Measurements from ENCODE around the gene ARHGDIA. TPM values are rescaled to one million over a fixed set of nuclear protein-coding genes. Genes with fewer than 3 reads are reported as not detected.

The ARHGDIA gene
- total RNA-seq, 1 experiment from 2014 or later: 185 TPM

DNA sequence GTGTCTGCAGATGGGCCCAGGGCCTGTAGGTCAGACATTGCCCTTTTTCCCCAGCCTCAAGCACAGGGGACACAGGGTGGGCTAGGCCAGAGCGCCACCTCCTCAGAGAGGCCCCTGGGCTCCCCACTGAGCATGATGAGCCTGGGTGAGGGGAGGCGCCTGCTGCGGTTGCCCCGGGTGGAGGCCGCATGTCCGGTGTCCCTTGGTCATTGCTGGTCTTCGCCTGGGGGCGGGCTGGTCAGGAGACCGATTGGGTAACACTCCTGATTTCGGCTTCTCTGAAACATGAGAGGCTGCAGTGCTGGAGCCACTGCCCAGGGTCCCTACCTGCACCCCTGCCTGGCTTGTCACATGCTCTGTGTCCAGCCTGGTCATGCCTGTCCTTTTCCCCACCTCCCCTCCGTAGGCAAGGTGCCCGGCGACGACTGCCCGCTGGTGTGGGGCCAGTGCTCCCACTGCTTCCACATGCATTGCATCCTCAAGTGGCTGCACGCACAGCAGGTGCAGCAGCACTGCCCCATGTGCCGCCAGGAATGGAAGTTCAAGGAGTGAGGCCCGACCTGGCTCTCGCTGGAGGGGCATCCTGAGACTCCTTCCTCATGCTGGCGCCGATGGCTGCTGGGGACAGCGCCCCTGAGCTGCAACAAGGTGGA lies 28.5 kb upstream of the ARHGDIA start:
- H3K36me3 ChIP-seq: peaks cover 47% of the 10 kb centered on the region
- no peak for DNase-seq
- H3K9me3 ChIP-seq: no peaks in the 10 kb centered on the region
- no peak overlapping the region for H3K4me3 ChIP-seq
- H3K27me3 ChIP-seq: no peaks in the 10 kb centered on the region

DNA sequence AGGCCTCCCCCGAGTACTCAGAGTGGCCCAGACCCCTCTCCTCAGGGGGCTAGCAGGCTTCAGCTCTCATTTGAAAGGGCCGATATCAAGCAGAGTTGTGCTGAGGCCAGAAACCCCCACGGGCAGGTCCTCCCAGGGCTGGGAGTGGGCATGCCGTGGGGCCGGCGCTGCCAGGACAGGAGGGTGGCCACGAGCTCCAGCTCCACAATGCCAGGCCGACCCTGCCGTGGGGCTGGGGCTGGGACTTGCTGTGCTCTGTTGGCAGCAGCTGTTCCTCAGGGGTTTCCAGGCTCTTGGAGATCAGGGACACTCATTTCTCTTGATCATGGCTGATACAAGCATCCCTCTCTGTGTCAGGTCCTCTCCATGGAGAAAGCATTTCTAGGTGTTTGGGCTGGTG lies 27.7 kb upstream of the ARHGDIA start:
- H3K9me3 ChIP-seq: no peaks in the 10 kb centered on the region
- DNase-seq: no peak

DNA sequence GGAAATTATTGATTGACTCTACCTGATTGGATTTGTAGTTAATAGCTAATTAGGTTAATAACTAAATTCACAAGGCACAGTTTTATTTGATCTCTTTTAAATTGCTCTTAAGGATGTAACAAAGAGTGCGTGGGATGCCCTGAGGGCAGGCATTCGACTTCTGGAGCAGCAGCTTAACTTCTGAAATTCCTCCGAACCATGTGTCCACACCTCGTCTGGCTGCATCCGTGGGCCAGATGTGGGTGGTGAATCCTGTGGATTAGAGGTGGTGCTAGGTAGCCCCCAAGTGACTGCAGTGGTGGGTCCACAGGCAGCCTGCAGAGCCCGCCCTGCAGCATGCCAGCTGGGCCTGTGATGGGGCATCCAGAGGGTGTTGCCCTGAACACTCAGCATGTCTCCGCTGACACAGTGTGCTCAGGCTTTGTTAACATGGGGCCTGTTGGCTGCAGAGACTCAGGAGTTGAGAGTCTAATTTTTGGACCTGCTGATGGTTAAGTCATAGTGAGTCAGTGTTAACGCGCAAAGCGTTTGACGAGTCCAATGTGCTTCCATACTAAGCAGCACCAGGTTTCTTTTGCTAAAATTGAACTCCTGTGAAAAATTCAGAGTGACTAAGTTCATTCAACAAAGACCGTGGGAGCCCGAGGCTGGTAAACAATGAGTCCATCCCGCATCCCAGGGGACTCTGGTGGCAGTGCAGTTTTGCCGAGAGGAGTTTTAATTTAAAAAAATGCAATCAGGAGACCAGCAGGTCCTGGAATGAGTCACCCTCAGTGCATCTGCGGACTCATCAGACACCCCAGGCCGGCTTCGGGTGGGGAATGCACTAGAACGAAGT lies 27.1 kb upstream of the ARHGDIA start:
- Histone ChIP-seq H3K27me3 (no peaks in the 10 kb centered on the region), H3K36me3 (peaks cover 52% of the 10 kb centered on the region), H3K4me3 (no peak overlapping the region), H3K9me3 (no peaks in the 10 kb centered on the region)
- peak; percentile 93 for DNase-seq

More for the DNA sequence above, 27.7 kb upstream of the ARHGDIA start:
- H3K36me3 ChIP-seq: peaks cover 50% of the 10 kb centered on the region
- H3K27me3 ChIP-seq: no peaks in the 10 kb centered on the region
- H3K4me3 ChIP-seq: no peak overlapping the region

DNA sequence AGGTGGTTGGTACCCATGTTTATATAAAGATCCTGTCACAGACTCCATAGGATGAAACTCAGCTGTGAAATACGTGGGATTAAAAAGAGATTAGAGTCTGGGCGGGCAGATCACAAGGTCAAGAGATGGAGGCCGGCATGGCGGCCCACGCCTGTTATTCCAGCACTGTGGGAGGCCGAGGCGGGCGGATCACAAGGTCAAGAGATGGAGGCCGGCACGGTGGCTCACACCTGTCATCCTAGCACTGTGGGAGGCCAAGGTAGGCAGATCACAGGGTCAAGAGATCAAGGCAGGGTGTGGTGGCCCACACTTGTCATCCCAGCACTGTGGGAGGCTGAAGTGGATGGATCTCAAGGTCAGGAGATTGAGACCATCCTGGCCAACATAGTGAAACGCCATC lies 24.3 kb upstream of the ARHGDIA start:
- H3K9me3 ChIP-seq: no peaks in the 10 kb centered on the region
- H3K4me3 ChIP-seq: no peak overlapping the region
- DNase-seq: no peak
- peaks cover 48% of the 10 kb centered on the region for H3K36me3 ChIP-seq
- no peaks in the 10 kb centered on the region for H3K27me3 ChIP-seq

DNA sequence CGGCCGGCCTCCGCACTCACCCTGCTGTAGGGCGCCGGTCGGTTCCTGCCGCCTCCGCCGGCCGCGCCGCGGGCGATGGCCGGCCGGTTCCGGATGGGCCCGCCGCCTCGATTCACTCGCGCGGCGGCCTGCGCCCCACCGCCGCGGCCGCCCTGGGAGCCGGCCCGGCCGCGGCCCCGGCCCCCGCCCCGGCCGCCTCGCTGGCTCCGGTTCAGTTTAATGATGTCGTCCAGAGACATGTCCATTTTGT lies 20.1 kb upstream of the ARHGDIA start:
- no peaks in the 10 kb centered on the region for H3K9me3 ChIP-seq
- DNase-seq: no peak
- peaks cover 63% of the 10 kb centered on the region for H3K36me3 ChIP-seq
- peak overlapping the region; percentile 70; the same call in 1 of the 2 replicates for H3K4me3 ChIP-seq
- no peaks in the 10 kb centered on the region for H3K27me3 ChIP-seq

DNA sequence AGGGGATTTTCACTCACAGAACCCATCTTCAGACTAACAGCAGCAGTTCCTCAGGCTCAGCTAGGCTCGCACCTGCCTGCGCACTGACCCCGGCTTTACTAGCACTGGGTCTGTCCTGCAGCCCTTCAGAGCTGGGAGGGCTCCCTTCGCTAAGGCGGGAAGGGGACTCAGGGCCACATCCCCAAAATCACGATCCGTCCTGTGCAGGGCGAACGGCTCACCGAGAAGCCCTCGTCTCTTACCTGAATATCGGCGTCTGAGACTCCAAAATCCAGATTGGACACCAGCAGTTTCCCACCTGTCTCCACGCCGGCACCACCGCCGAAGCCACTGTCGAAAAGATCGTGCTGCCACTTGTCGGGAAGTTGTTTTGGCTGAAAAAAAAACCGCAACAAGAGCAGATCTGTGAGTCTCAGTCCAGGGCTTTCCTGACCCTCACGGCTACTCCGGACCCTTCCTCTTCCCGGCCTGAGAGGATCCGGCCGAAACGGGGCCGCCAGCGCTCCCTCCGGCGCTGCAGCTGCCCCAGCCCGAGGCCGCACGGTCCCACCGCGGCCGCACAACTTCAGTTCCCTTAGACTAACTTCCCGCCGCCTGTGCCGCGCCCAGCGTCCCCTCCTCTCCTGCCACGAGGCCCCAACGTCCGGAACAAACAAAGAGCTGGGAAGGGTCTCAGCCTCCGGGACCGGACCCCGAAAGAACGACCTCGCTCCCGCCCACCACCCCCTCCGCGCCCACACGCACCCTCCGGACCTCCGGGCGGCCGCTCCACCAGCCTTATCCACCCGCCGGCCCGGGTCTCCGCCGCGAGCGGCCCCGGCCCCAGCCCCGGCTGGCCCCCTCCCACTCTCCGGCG lies 19.5 kb upstream of the ARHGDIA start:
- Histone ChIP-seq H3K9me3 (no peaks in the 10 kb centered on the region), H3K36me3 (peaks cover 64% of the 10 kb centered on the region), H3K27me3 (no peaks in the 10 kb centered on the region), H3K4me3 (peak overlapping the region; percentile 70)
- no peak for DNase-seq

DNA sequence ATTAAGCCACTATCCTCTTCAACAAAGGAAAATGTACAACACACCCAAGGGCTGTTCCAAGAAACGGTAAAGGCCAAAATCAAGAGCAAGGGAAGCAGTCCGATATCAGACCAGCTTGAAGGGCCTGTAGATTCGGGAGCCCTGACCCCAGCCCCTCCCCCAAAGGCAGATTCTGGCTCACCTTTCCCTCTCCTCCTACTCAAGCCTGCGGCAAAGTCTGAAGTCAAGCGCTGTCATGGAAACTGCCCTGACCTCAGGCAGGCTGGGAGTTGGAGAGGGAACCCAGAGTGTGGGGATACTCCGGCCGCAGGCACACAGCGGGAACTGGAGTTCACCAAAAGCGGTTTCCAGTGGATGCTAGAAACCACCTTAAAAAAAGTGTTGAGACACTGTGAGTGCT lies 18.5 kb upstream of the ARHGDIA start:
- peak overlapping the region; percentile 70 for H3K4me3 ChIP-seq
- H3K36me3 ChIP-seq: peaks cover 69% of the 10 kb centered on the region
- DNase-seq: no peak
- no peaks in the 10 kb centered on the region for H3K27me3 ChIP-seq
- H3K9me3 ChIP-seq: no peaks in the 10 kb centered on the region

DNA sequence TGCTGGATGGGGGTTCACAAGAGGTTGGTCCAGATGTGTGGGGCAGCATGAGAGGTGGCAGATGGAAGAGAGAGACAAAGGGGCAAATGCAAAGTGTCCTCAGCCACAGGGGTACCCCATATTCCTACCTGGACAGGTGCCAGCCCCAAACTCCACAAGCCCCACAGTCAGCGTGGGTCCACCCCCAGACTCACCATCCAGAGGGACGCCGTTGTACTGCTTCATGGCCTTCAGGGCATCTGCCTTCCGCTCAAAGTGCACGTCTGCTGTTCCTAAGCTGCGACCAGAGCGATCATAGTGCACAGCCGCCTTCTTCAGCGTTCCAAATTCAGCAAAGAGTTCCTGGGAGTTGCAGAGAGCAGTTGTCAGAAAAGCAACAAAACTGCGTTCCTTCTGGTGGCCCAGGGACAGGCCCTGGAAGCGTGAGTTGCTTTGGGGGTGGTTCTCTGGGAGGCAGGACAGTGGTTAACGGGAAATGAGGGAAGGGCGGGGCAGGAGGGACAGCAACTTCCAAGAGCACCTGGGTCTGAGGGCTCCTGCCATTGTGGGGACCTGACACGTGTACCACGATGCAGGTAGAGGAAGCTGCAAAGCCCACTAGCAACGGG lies 18.0 kb upstream of the ARHGDIA start:
- H3K27me3 ChIP-seq: no peaks in the 10 kb centered on the region
- no peak overlapping the region for H3K4me3 ChIP-seq
- H3K36me3 ChIP-seq: peaks cover 71% of the 10 kb centered on the region
- H3K9me3 ChIP-seq: no peaks in the 10 kb centered on the region
- no peak for DNase-seq

DNA sequence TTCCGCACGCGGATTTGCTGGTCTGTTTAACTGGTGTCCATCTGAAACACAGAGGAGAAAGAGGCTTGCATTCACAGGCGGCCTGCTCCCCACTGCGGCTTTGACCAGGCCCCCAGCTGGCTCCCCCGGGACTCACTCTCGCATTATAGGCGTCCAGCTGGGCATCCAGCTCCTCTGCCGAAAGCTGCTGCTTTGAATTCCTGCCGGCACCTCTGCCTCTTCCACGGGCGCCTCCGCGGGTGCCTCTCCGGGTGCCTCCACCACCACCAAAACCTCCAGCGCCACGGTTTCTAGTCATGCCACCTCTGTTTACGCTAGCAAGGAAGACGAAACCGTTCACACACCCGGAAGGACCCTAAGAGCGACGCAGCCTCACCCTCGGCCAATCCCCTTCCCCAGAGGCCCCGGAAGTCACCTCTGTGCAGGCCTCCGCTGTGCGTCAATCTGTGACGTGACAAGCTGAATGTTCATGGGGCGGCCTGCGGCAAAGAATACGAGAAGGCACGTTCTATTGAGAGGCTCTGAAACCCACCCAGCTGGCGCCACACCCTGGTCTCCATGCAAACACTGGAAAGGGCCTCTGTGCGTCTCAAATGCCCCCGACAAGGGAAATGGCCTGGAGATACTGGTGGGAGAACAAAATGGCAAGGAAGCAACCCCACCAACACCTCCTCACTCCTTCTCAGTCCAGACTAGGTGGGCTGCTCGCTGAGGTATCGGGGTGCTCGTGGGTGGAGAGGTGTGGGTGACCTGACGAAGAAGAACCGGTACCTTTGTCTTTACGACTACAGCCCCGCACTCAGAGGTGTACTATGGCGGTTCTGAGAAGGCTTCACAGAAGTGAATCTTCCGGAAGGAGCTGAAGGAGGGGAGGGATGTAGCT lies 17.2 kb upstream of the ARHGDIA start:
- H3K9me3 ChIP-seq: no peaks in the 10 kb centered on the region
- no peak overlapping the region for H3K4me3 ChIP-seq
- H3K36me3 ChIP-seq: peaks cover 78% of the 10 kb centered on the region
- no peaks in the 10 kb centered on the region for H3K27me3 ChIP-seq
- no peak for DNase-seq

DNA sequence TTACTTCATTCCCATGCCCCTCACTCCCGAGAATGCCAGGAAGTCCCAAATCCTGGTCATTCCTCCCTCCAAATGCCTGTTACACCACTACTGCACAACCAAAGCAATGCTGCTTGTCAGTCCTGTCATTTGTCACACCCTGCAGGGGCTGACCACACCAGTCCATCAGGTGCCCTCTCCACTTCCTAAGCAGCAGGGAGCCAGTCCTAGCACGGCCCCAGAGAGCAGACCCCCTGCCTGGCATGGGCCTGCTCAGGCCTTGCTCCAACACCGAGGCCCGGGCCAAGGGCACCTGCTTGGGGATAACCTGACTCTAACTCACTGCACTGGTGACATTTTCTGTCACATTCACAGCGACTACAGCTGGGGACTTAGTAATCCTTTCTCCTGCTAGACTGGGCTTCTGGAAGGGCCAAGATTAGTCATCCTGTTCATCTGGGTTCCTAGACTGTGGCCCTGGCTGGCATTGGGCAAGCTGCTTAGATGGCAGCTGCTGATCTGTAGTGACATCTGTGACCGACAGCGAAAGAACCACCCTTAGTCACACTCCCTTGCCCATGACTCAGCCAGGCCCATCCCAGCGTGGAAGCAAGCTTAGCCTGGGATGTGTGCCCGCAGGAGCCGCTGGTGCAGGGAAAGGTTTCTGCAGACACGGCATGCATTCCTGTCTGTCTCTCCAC lies 14.9 kb upstream of the ARHGDIA start:
- no peaks in the 10 kb centered on the region for H3K27me3 ChIP-seq

DNA sequence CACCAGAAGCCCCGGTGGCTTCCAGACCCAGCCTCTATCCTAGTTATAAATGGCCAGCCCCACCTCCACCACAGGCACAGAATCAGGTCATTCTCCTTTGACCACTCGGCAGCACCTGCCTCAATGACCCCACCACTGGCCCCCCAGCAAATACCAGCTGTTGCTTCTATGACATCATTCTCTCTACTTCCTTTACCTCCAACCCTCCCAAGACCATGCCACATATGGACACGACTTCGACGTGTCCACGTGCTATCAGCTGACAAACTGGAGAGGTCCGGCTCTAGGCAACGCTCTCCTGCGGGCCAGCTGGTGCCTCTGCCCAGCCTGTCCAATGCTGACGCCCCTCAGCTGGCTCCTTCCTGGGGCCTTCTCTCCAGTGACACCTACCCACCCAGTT lies 14.3 kb upstream of the ARHGDIA start:
- H3K4me3 ChIP-seq: no peak overlapping the region
- peaks cover 93% of the 10 kb centered on the region for H3K36me3 ChIP-seq
- H3K9me3 ChIP-seq: no peaks in the 10 kb centered on the region
- DNase-seq: no peak
- H3K27me3 ChIP-seq: no peaks in the 10 kb centered on the region

More for the DNA sequence above, 14.9 kb upstream of the ARHGDIA start:
- Histone ChIP-seq H3K4me3 (no peak overlapping the region), H3K9me3 (no peaks in the 10 kb centered on the region), H3K36me3 (peaks cover 94% of the 10 kb centered on the region)
- peak; percentile 80 for DNase-seq

DNA sequence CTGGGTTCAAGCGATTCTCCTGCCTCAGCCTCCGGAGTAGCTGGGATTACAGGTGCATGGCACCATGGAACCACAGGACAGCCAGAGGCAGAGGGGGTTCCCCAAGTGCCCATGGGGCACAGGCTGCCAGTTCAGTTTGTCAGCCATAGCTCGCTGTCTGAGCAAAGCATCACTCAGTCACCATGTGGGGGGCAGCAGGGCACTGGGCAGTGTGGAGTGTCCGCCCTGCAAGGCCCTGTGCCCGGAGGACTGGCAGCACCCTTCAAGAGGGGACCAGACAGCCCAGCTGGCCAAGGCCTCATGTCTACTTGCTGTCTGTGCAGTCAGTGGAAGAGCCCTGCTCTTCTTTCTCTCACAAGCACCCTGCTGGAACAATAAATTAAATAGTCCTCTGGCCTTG lies 13.8 kb upstream of the ARHGDIA start:
- Histone ChIP-seq H3K27me3 (no peaks in the 10 kb centered on the region), H3K4me3 (no peak overlapping the region), H3K36me3 (peaks cover 93% of the 10 kb centered on the region), H3K9me3 (no peaks in the 10 kb centered on the region)
- DNase-seq: no peak

DNA sequence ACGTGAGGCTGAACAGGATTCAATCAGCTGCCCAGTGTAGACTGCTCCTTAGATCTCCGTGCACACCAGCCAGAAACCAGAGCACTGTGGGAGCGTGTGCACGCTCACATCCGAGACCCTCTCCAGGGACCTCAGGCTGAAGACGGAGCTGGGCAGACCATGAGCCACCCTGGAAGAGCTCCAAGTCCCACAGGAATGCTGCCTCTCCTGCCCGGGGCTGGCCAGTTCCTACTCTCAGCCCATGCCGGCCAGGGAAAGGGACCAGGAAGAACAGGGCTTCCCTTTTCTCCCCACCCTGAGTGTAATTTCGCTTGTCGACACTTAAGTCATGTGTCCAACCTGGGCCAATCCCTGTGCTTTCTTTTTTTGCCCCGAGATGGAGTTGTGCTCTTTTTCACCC lies 13.4 kb upstream of the ARHGDIA start:
- Histone ChIP-seq H3K27me3 (no peaks in the 10 kb centered on the region), H3K9me3 (no peaks in the 10 kb centered on the region), H3K4me3 (no peak overlapping the region), H3K36me3 (peaks cover 92% of the 10 kb centered on the region)
- DNase-seq: no peak

DNA sequence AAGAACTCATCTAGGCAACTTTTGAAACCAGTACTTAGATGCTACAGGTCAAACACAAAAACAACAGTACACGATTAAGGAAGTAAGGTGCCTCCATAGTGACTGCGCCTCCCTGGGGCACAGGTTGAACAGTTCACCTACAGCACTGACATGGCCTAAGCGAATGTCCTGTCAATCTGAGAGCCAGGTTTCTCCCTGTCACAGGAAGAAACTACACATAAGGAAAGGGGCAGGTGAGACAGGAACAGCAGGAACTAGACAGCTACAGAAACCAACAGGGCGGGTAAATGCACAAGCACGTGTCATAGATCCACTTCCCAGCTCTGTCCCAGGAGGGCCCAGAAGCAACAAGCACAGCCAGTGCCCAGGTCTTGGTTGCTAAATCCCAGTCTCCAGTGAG lies 8.0 kb upstream of the ARHGDIA start:
- no peaks in the 10 kb centered on the region for H3K9me3 ChIP-seq
- no peak for DNase-seq
- no peak overlapping the region for H3K4me3 ChIP-seq
- H3K27me3 ChIP-seq: no peaks in the 10 kb centered on the region
- H3K36me3 ChIP-seq: peaks cover 65% of the 10 kb centered on the region

DNA sequence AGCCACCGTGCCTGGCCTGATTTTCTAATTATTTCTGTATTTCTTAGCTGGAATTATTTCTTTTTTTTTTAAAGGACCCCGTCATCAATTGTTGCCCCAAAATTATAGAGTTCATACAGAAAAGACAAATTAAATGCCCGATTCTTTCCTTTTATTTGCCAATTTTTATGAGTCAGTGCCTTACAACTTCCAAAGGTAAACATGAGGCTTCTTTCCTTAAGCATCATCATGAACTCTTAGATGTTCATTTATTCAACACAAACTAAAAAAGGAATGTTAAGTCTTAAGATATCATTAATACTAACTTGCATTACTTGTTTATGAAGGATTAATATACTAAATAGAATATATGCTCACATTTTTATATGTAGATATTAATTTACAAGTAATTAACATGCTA lies 7.2 kb upstream of the ARHGDIA start:
- no peaks in the 10 kb centered on the region for H3K27me3 ChIP-seq
- DNase-seq: no peak
- no peaks in the 10 kb centered on the region for H3K9me3 ChIP-seq
- peaks cover 59% of the 10 kb centered on the region for H3K36me3 ChIP-seq
- no peak overlapping the region for H3K4me3 ChIP-seq

DNA sequence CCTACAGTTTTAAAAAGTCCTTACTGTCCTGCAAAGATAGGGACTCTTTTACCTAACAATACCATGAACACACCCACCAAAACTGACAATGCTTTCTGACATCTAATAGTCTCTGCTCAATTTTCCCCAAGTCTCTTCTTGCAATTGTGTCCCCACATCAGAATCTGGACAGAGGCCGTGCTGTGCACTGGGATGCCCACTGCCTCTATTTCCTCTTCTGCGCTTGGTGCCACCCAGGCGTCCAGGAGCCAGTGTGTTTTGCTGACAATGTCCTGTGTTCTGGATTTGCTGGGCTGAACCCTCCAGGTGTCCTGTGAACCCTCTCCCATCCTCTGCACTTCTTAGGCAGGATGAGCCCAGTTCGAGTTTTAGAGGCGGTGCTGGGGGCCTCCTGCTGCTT lies 6.4 kb upstream of the ARHGDIA start:
- Histone ChIP-seq H3K4me3 (no peak overlapping the region), H3K36me3 (peaks cover 62% of the 10 kb centered on the region), H3K27me3 (no peaks in the 10 kb centered on the region), H3K9me3 (no peaks in the 10 kb centered on the region)
- no peak for DNase-seq
